Gastroesophageal sphincter (tissue), 3 donors: ENCODE measurements around the gene PLPP3.

Experiments
- POLR2A ChIP-seq, 2 donors: fragments of 450-650 bp; IDR thresholded peaks; one replicate each; pipeline ENCODE4 v1.6.1; 2017; ENCODE audit warnings: antibody characterized with exemption in 2 of 2, mild to moderate bottlenecking in 2 of 2, moderate library complexity in 1 of 2
- TF ChIP-seq, protein P1 (sequence below), 4 experiments: fragments of 200-600 bp in 2 of 4; fragments of 450-650 bp in 2 of 4; sonication (generic) in 1 of 4; IDR thresholded peaks; one replicate each; pipeline ENCODE4 v1.5.1; 2017 to 2019; ENCODE audit warnings: antibody characterized with exemption in 4 of 4, mild to moderate bottlenecking in 2 of 4, moderate library complexity in 2 of 4

DNA sequence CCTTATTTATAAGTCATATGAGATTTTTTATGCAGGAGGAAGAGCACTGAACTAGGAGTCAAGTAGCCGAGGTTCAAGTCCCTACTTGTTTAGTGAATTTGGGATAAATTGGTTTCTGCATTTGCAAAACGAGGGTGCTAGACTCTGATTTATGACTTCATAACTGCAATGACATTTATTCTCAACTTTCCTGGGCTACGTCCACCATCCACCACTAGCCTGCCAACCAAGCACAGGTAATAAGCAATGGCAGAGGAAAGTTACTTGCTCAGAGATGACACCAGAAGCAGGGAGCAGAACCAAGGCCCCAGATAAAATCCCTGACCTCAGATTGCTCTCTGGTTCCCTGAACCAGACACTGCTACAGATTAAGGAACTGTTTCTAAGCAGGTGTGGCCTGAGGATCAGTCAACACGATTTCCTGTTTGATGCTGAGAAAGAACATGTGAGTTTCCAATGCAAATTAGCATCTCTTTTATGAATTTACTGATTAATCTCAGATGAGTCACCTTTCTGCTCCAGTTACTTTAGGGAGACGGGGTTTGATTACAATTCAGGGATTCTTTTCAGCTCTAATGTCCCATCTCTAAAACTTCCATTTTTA lies 52.7 kb downstream of the PLPP3 start:
- TF ChIP-seq, protein P1, sequence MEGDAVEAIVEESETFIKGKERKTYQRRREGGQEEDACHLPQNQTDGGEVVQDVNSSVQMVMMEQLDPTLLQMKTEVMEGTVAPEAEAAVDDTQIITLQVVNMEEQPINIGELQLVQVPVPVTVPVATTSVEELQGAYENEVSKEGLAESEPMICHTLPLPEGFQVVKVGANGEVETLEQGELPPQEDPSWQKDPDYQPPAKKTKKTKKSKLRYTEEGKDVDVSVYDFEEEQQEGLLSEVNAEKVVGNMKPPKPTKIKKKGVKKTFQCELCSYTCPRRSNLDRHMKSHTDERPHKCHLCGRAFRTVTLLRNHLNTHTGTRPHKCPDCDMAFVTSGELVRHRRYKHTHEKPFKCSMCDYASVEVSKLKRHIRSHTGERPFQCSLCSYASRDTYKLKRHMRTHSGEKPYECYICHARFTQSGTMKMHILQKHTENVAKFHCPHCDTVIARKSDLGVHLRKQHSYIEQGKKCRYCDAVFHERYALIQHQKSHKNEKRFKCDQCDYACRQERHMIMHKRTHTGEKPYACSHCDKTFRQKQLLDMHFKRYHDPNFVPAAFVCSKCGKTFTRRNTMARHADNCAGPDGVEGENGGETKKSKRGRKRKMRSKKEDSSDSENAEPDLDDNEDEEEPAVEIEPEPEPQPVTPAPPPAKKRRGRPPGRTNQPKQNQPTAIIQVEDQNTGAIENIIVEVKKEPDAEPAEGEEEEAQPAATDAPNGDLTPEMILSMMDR (IDR thresholded peaks at IDR 0.05) = no peak
- TF ChIP-seq POLR2A (IDR thresholded peaks at IDR 0.05) = no peak
